Measurements from ENCODE around the gene TMEM131. TPM values are rescaled to one million over a fixed set of nuclear protein-coding genes. Genes with fewer than 3 reads are reported as not detected.
"Not testable (repeated sequence)": the region's sequence is repeated elsewhere in the genome, so short reads cannot be mapped to it uniquely, and the experiment has no call there.

The TMEM131 gene
- total RNA-seq, 1 donor from 2014 or later = 36.4 TPM

- Mint-ChIP-seq H3K9me3 (ENCODE audit: unreplicated experiment) (no peaks in the 10 kb centered on the region), H3K36me3 (ENCODE audit: unreplicated experiment) (no peaks in the 10 kb centered on the region), H3K27ac (ENCODE audit: unreplicated experiment) (no peak overlapping the region), H3K27me3 (ENCODE audit: unreplicated experiment) (no peaks in the 10 kb centered on the region), H3K4me1 (ENCODE audit: unreplicated experiment) (peaks cover 13% of the 10 kb centered on the region), H3K4me3 (ENCODE audit: unreplicated experiment) (no peak overlapping the region)
- TF ChIP-seq CTCF (IDR thresholded peaks at IDR 0.05) = no peak
- DNase-seq (ENCODE audit: extremely low spot score, unreplicated experiment) = no peak
These were observed 38.1 kb downstream of the TMEM131 start for GRCh38 chr2:97957432-97958183.

GRCh38 chr2:97956753-97957152 is 39.0 kb downstream of the TMEM131 start:
- not testable (repeated sequence) for H3K9me3 Mint-ChIP-seq (ENCODE audit: unreplicated experiment); H3K27ac Mint-ChIP-seq (ENCODE audit: unreplicated experiment); H3K36me3 Mint-ChIP-seq (ENCODE audit: unreplicated experiment); H3K27me3 Mint-ChIP-seq (ENCODE audit: unreplicated experiment); H3K4me3 Mint-ChIP-seq (ENCODE audit: unreplicated experiment); DNase-seq (ENCODE audit: extremely low spot score, unreplicated experiment)
- H3K4me1 Mint-ChIP-seq (ENCODE audit: unreplicated experiment) = peaks cover 14% of the 10 kb centered on the region

GRCh38 chr2:97953853-97954252 is 41.9 kb downstream of the TMEM131 start:
- H3K27ac Mint-ChIP-seq (ENCODE audit: unreplicated experiment) = no peak overlapping the region
- H3K36me3 Mint-ChIP-seq (ENCODE audit: unreplicated experiment) = peaks cover 2% of the 10 kb centered on the region
- no peak overlapping the region for H3K4me3 Mint-ChIP-seq (ENCODE audit: unreplicated experiment)
- no peaks in the 10 kb centered on the region for H3K27me3 Mint-ChIP-seq (ENCODE audit: unreplicated experiment)
- no peak for TF ChIP-seq CTCF (IDR thresholded peaks at IDR 0.05)
- H3K4me1 Mint-ChIP-seq (ENCODE audit: unreplicated experiment) = peaks cover 22% of the 10 kb centered on the region
- no peak for DNase-seq (ENCODE audit: extremely low spot score, unreplicated experiment)
- no peaks in the 10 kb centered on the region for H3K9me3 Mint-ChIP-seq (ENCODE audit: unreplicated experiment)

- TF ChIP-seq CTCF (IDR thresholded peaks at IDR 0.05) = no peak
- Mint-ChIP-seq H3K27ac (ENCODE audit: unreplicated experiment) (no peak overlapping the region), H3K27me3 (ENCODE audit: unreplicated experiment) (no peaks in the 10 kb centered on the region), H3K9me3 (ENCODE audit: unreplicated experiment) (no peaks in the 10 kb centered on the region), H3K4me3 (ENCODE audit: unreplicated experiment) (no peak overlapping the region), H3K4me1 (ENCODE audit: unreplicated experiment) (peaks cover 20% of the 10 kb centered on the region), H3K36me3 (ENCODE audit: unreplicated experiment) (peaks cover 8% of the 10 kb centered on the region)
- DNase-seq (ENCODE audit: extremely low spot score, unreplicated experiment) = no peak
These were observed 43.4 kb downstream of the TMEM131 start for GRCh38 chr2:97952357-97952756.

- Mint-ChIP-seq H3K36me3 (ENCODE audit: unreplicated experiment) (peaks cover 8% of the 10 kb centered on the region), H3K27me3 (ENCODE audit: unreplicated experiment) (no peaks in the 10 kb centered on the region), H3K27ac (ENCODE audit: unreplicated experiment) (no peak overlapping the region), H3K4me3 (ENCODE audit: unreplicated experiment) (no peak overlapping the region), H3K9me3 (ENCODE audit: unreplicated experiment) (no peaks in the 10 kb centered on the region), H3K4me1 (ENCODE audit: unreplicated experiment) (peaks cover 19% of the 10 kb centered on the region)
- TF ChIP-seq CTCF (IDR thresholded peaks at IDR 0.05) = no peak
- no peak for DNase-seq (ENCODE audit: extremely low spot score, unreplicated experiment)
These were observed 44.5 kb downstream of the TMEM131 start for GRCh38 chr2:97951155-97951680.

All from osteocyte (in vitro differentiated cells).